Fibroblast of mammary gland (primary cell): ENCODE results near the gene HOXD11.

ENCODE experiments used
- DNase-seq: peaks from one replicate; pipeline ENCODE4 v3.0.0-alpha.2; 2010; ENCODE audit warnings: low read depth
- H3K4me3 ChIP-seq: 2 replicates; pipeline ENCODE4 v1.5.1; 2011; ENCODE audit warnings: low read depth, mild to moderate bottlenecking, low read length, moderate library complexity; ENCODE audit not compliant: control insufficient read depth
- TF ChIP-seq, protein P1 (sequence below): conservative IDR thresholded peaks from 2 replicates; pipeline ENCODE4 v1.5.1; 2011; ENCODE audit warnings: low read depth, low read length, inconsistent platforms; ENCODE audit not compliant: control insufficient read depth, insufficient read depth

The HOXD11 gene

DNA sequence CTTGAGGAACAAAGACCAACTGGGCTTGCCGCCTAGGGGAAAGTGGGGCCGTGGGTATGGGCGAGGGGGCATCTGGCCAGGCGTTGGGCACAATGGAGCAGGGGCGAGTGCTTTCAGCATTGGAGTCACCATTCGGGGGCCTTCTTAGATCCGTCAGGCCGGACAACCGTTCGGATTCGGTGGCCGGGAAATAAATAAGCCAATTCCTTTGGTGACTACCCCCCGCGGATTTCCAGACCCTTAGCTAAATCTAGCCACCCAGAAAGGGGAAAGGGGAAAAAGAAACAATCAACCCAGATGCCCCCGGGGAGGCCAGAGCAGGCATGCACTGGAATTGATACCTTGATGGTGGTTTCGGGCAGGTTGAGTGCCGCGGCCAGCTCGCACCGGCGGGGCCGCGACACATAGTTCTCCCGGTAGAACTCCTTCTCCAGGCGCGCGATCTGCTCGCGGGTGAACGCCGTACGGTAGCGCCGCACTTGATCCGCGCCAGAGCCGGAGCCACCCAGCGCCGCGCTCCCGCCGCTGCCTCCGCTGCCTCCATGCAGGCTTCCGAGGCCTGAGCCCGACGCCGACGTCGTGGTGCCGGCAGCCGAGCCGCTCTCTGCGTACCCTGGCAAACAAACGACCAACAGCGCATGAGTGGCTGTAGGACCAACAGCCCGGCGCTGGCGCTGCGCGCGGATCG is 25.1 kb upstream of the HOXD11 start:
- no peak for DNase-seq
- TF ChIP-seq, protein P1, sequence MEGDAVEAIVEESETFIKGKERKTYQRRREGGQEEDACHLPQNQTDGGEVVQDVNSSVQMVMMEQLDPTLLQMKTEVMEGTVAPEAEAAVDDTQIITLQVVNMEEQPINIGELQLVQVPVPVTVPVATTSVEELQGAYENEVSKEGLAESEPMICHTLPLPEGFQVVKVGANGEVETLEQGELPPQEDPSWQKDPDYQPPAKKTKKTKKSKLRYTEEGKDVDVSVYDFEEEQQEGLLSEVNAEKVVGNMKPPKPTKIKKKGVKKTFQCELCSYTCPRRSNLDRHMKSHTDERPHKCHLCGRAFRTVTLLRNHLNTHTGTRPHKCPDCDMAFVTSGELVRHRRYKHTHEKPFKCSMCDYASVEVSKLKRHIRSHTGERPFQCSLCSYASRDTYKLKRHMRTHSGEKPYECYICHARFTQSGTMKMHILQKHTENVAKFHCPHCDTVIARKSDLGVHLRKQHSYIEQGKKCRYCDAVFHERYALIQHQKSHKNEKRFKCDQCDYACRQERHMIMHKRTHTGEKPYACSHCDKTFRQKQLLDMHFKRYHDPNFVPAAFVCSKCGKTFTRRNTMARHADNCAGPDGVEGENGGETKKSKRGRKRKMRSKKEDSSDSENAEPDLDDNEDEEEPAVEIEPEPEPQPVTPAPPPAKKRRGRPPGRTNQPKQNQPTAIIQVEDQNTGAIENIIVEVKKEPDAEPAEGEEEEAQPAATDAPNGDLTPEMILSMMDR = no peak

DNA sequence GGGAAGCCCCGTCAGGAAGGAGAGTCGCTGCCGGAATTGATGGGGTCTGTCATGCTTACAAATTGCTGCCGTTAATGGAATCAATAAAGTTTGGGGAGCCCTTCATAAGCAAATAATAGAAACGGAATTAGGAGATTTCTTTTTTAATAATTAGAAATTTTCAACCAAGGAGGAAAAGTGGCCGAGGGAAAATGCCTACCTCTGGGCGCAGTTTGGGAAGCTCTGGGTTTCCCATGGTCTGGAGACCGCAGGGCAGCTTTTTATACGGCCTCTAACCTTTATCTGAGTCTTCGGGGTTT is 24.6 kb upstream of the HOXD11 start:
- TF ChIP-seq, protein P1 = no peak
- DNase-seq = no peak

More for the DNA sequence above, 25.1 kb upstream of the HOXD11 start:
- H3K4me3 ChIP-seq = no peak overlapping the region

DNA sequence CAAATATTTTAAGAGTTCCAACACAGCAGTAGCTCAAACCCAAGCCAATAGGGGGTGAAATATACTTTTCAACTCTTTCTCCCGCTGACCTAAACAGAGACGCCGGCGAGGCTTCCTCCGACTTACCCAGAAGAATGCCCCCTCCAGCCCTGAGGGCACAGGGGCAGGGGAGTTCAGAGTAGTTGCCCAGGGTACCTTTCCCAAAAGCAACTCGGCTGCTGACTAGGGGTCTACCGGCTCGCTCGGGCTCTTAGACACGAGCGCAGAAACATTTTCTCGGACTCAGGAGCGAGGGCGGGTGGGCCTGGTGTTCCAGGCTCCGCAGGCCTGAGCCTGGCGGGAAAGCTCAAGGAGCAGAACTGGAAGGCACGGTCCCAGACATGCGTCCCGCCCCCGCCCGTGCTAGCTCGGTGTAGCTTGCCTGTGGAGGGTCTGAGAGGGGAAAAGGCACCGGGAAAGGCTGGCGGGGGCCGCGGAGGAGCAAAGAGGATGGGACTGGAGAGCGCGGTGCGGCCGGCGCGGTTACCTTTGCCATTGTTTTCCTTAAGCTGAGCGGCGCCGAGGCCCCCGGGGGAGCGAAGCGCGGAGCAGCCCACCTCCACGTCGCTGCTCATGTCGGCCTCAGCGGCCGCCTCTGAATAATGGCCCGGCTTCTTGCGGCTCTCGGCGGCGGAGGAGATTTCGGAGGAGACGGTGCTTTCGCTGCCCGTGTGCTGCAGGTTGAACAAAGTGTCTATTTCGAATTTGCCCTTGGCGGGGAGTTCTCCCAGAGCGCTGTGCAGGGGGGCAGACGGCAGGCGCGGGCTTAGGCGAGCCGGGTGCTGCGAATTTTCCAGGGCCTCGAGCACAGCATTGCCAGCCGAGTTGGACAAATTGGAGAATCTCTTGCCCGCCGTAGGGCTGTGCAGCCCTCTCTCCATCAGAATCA is 24.0 kb upstream of the HOXD11 start:
- no peak overlapping the region for H3K4me3 ChIP-seq
- TF ChIP-seq, protein P1 = no peak
- no peak for DNase-seq

More for the DNA sequence above, 24.6 kb upstream of the HOXD11 start:
- no peak overlapping the region for H3K4me3 ChIP-seq

DNA sequence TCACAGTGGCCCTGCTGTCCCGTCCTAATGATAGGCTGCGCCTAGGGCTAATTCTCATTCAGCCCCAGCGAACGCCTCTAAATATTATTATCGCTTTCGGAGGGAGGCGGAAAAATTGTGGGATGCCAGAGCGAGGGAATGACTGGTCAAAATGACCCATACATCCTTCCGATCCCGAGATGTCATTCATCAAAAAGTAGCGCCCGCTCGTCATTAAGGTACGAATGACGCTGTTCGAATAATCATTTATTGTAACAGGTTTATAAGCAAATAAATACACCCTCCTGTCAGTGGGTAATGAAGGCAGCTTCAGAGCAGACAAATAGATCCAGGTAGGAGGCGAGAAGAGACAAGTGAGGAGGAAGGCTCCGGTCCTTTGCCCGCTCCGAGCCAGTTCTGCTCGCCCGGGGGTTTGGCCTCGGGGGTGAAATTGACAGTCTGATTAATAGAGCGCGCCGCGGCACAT is 23.3 kb upstream of the HOXD11 start, which contains the start of gene EVX2:
TSS of gene EVX2 (minus strand) at position 167 of the 466 bp plus-strand sequence. CDS start 186 bp downstream, outside the sequence.
- no peak within 1 kb of the TSS for H3K4me3 ChIP-seq
- DNase-seq = no peak
- TF ChIP-seq, protein P1 = no peak

DNA sequence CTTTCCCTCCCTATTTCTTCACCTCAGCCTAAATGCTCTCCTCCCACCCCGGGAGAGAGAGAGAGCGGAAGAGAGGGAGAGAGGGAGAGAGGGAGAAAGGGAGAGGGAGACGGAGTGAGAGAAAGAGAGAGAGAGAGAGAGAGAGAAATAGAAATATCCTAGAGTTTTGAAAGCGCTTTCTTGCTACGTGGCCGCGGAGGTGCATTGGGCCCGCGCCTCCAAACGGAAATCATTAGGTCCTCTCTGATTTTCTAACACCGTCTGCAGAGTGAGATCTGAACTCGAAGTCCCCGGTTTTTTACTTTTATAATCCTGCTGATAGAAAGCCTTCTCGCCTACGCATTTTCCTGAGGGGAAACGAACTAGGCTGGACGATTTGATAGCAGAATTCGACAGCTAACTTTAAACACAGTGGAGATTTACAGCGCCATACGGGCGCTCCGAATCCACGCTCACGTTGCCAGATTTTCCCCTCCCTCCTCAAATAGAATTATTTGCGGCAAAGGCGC is 22.4 kb upstream of the HOXD11 start:
- TF ChIP-seq, protein P1 = no peak

DNA sequence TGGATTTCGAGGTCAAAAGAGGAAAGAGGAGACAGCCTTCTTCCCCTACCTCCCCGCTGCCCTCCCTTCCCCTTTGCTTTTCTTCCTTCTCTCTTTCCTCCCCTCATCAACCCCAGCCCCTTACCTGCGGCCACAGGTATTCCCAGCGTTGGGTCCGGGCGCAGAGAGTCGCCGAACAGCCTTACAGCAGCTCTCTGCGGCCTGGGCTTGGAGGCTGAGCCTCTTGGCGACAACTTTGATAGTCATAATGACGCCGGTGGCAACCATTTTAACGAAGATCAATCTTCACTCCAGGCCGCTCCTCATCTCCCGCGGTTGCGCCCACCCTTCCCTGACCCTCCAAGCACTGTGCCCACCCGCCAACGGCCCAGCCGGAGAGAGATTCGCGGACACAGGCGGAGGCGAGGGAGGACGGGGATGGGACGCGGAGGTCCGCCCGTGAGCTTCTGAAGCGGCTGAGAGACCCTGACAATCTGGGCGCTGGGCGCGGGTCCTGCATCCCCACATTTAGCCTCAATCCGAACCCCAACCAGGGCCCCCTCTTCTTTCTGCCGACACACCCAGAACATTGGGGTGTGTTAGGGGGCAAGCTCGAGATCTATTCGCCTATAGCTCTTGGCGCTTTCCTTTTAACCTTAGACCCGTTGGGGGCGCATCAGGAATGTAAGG is 21.8 kb upstream of the HOXD11 start:
- H3K4me3 ChIP-seq = no peak overlapping the region
- TF ChIP-seq, protein P1 = no peak
- no peak for DNase-seq

More for the DNA sequence above, 22.4 kb upstream of the HOXD11 start:
- no peak for DNase-seq
- H3K4me3 ChIP-seq = no peak overlapping the region
